Activated CD4-positive, alpha-beta T cell treated with anti-CD3 and anti-CD28 coated beads for 36 hours (primary cell): ENCODE results near the gene C10orf95. TPM values are rescaled to one million over a fixed set of nuclear protein-coding genes. Genes with fewer than 3 reads are reported as not detected.

ENCODE experiments used
- ATAC-seq: fragments of 200-7000 bp; cut with Tn5 transposase; one replicate; pipeline ENCODE4 v1.10.0; 2021; ENCODE audit warnings: mild to moderate bottlenecking, moderate library complexity
- CTCF ChIA-PET: fragments of 350-600 bp; sonication (Branson Sonifier 250); formaldehyde crosslinking; loops from one replicate; lab custom pipeline; 2021; ENCODE audit warnings: antibody characterized with exemption; lab: Charles Lee
- POLR2A ChIA-PET: fragments of 350-600 bp; sonication (Branson Sonifier 250); formaldehyde crosslinking; loops from one replicate; lab custom pipeline; 2021; ENCODE audit warnings: antibody characterized with exemption, inconsistent platforms; lab: Charles Lee
- DNase-seq: peaks from one replicate; pipeline ENCODE4 v3.0.0-alpha.2; 2020
- H3K27ac Mint-ChIP-seq: one replicate; pipeline ENCODE4 v1.8.0; 2021; ENCODE audit warnings: mixed read lengths
- H3K27me3 Mint-ChIP-seq: one replicate; pipeline ENCODE4 v1.8.0; 2021; ENCODE audit warnings: mixed read lengths
- H3K36me3 Mint-ChIP-seq: one replicate; pipeline ENCODE4 v1.8.0; 2021; ENCODE audit warnings: low read depth, mixed read lengths
- H3K4me1 Mint-ChIP-seq: one replicate; pipeline ENCODE4 v1.8.0; 2021; ENCODE audit warnings: mixed read lengths
- H3K4me3 Mint-ChIP-seq: one replicate; pipeline ENCODE4 v1.8.0; 2021; ENCODE audit warnings: mild to moderate bottlenecking, moderate library complexity, mixed read lengths
- H3K9me3 Mint-ChIP-seq: one replicate; pipeline ENCODE4 v1.8.0; 2021; ENCODE audit warnings: low read depth, mixed read lengths
- intact Hi-C, 2 experiments: fragments of 100-400 bp; cut with DNase I in 1 of 2; cut with micrococcal nuclease in 1 of 2; formaldehyde crosslinking; loops; one replicate each; pipeline versions ENCODE4 v1.14.2 to v1.15.1; 2022 to 2024; cut with DNase I, micrococcal nuclease
- total RNA-seq, 2 experiments: library from RNA; stranded (reverse); gene quantifications; one replicate each; pipeline ENCODE4 v1.2.3, GENCODE V29; 2021

Gene C10orf95
- total RNA-seq, 2 experiments from 2014 or later: 0.27 to 0.32 TPM

GRCh38 chr10:102424916-102425315 is 26.4 kb downstream of the C10orf95 start:
- Mint-ChIP-seq H3K36me3 (peaks cover 9% of the 10 kb centered on the region), H3K4me3 (no peak overlapping the region), H3K9me3 (no peaks in the 10 kb centered on the region), H3K27ac (no peak overlapping the region), H3K27me3 (no peaks in the 10 kb centered on the region), H3K4me1 (peaks cover 32% of the 10 kb centered on the region)
- ChIA-PET CTCF (interaction anchor here (0.5 to 5.6 kb wide), 4 partner anchors 29 to 150 kb away, joined by 3 to 67 read pairs (median 6); partner anchors contain the start of gene NFKB2), POLR2A (no interaction called here)
- ATAC-seq (no peak), DNase-seq (no peak)
- intact Hi-C loops: loop anchor here (5.0 kb wide), 2 partner anchors 52 to 63 kb away; no protein-coding TSS in a partner anchor

DNA sequence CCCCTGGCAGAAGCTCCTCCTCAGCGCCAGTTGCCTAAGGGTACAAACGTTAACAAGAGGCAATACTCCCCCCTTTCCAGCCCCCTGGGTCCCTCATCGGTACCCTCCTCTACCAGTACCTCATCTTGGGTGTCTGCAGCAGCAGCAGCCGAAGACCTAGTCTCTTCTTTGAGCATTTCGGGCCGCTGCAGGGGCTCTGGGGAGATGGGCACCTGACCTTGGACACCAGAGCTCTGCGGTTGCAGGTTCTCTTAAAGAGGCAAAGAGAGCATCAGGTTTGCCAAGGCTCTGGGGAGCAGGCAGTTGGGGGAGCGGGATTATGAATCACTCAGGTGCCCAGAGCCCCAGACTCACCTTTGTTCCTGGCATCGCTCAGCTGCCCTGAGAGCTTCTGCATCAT is 27.2 kb downstream of the C10orf95 start:
- ATAC-seq (no peak), DNase-seq (no peak)
- no peak overlapping the region for H3K4me3 Mint-ChIP-seq
- POLR2A ChIA-PET: interaction anchor here (1.2 to 4.6 kb wide), 2 partner anchors 8 to 11 kb away, joined by 3 to 27 read pairs; partner anchors contain the start of gene CUEDC2
- H3K4me1 Mint-ChIP-seq: peaks cover 40% of the 10 kb centered on the region
- no peak overlapping the region for H3K27ac Mint-ChIP-seq
- CTCF ChIA-PET: interaction anchor here (1.2 to 5.6 kb wide), 5 partner anchors 11 to 159 kb away, joined by 4 to 67 read pairs (median 10); partner anchors contain the start of gene NFKB2
- no peaks in the 10 kb centered on the region for H3K9me3 Mint-ChIP-seq
- H3K27me3 Mint-ChIP-seq: no peaks in the 10 kb centered on the region
- peaks cover 9% of the 10 kb centered on the region for H3K36me3 Mint-ChIP-seq
- intact Hi-C loops: loop anchor here (5.0 kb wide), 2 partner anchors 53 to 62 kb away; no protein-coding TSS in a partner anchor

DNA sequence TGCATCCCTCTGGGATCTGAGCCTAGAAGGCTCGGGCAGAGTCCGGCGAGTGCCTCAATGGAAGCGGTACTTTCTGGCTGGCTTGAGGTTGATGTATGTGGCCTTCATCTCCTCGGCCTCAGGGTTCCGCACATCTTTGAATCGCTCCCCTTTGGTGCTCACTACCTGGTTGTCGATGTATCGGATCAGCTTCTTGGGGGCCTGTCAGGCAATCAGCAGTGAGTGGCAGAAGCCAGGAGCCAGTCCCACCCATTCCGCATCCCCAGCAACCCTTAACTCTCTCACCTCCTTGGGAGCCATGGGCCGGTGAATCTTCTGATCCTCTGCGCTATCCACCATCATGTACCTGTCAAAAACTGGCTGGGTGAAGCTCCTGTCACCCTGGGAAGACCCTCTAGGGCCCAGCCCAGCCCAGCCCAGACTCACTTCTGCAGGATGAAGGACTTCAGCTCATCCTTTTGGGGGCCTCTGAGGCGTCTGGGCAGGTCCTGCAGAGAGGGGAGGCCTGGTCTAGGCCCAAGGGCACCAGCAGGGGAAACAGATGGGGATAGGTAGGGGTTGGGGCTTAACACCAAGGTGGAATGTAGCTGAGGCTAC is 27.9 kb downstream of the C10orf95 start:
- ATAC-seq: no peak
- ChIA-PET CTCF (interaction anchor here (0.7 to 5.6 kb wide), 12 partner anchors 8 to 197 kb away, joined by 3 to 67 read pairs (median 11); partner anchors contain the start of genes C10orf95, CUEDC2, ELOVL3 and NFKB2), POLR2A (interaction anchor here (0.5 to 4.6 kb wide), 3 partner anchors 9 to 25 kb away, joined by 3 to 27 read pairs (median 3); partner anchors contain the start of gene CUEDC2)
- no peak overlapping the region for H3K27ac Mint-ChIP-seq
- peaks cover 9% of the 10 kb centered on the region for H3K36me3 Mint-ChIP-seq
- no peak for DNase-seq
- no peaks in the 10 kb centered on the region for H3K9me3 Mint-ChIP-seq
- H3K27me3 Mint-ChIP-seq: no peaks in the 10 kb centered on the region
- intact Hi-C loops: loop anchor here (5.0 kb wide), 2 partner anchors 54 to 61 kb away; no protein-coding TSS in a partner anchor
- peak overlapping the region; percentile 1 for H3K4me3 Mint-ChIP-seq
- peaks cover 44% of the 10 kb centered on the region for H3K4me1 Mint-ChIP-seq

DNA sequence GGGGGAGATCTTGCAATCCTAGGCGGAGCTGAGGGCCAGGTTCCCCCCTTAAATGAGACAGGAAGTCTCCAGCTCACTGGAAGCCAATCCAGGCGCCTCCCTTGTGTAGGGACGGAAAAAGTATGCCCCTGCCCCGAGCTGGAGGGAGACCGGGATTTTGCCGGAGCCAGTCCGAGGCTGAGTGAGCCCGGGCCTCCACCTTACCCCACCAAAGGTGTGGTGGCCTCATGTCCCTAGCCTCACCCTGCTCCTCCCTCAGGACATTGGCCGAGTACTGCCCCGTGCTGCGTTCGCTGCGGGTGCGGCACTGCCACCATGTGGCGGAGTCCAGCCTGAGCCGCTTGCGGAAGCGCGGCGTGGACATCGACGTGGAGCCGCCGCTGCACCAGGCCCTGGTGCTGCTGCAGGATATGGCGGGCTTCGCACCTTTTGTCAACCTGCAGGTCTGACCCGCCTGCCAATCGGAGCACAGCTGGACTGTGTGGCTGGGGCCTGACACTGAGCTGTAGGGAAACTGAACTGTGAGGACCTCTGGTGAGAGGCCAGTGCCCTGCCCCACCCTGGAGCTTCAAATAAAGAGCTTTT is 28.7 kb downstream of the C10orf95 start:
- DNase-seq (peak; percentile 80), ATAC-seq (peak; percentile 16)
- Mint-ChIP-seq H3K4me3 (peak overlapping the region; percentile 96), H3K9me3 (no peaks in the 10 kb centered on the region), H3K4me1 (peaks cover 46% of the 10 kb centered on the region), H3K27me3 (peaks cover 7% of the 10 kb centered on the region), H3K36me3 (peaks cover 9% of the 10 kb centered on the region), H3K27ac (peak overlapping the region; percentile 78)
- POLR2A ChIA-PET: interaction anchor here (0.6 to 4.6 kb wide), 6 partner anchors 10 to 271 kb away, joined by 3 to 27 read pairs (median 4); partner anchors contain the start of genes CUEDC2 and NOLC1
- CTCF ChIA-PET: interaction anchor here (0.7 to 5.6 kb wide), 16 partner anchors 9 to 196 kb away, joined by 3 to 67 read pairs (median 4); partner anchors contain the start of genes ACTR1A, C10orf95, CUEDC2 and ELOVL3
- intact Hi-C loops: loop anchor here (5.0 kb wide), 2 partner anchors 55 to 60 kb away; no protein-coding TSS in a partner anchor

GRCh38 chr10:102421757-102422512 is 29.4 kb downstream of the C10orf95 start:
- H3K4me1 Mint-ChIP-seq: peaks cover 39% of the 10 kb centered on the region
- H3K9me3 Mint-ChIP-seq: no peaks in the 10 kb centered on the region
- intact Hi-C loops: loop anchor here (1.0 to 5.0 kb wide), 16 partner anchors 10 to 289 kb away; partner anchors contain the start of genes ACTR1A (in 2 of the 2), CUEDC2 (in 2 of the 2), NOLC1 (in 1 of the 2) and PPRC1 (in 1 of the 2)
- ATAC-seq (no peak), DNase-seq (peak; percentile 60)
- peak overlapping the region; percentile 78 for H3K27ac Mint-ChIP-seq
- CTCF ChIA-PET: interaction anchor here (0.6 to 5.6 kb wide), 20 partner anchors 10 to 196 kb away, joined by 3 to 67 read pairs (median 4); partner anchors contain the start of genes ACTR1A, C10orf95, CUEDC2 and ELOVL3
- H3K27me3 Mint-ChIP-seq: peaks cover 12% of the 10 kb centered on the region
- POLR2A ChIA-PET: interaction anchor here (0.9 to 4.6 kb wide), 6 partner anchors 10 to 154 kb away, joined by 3 to 27 read pairs (median 6); partner anchors contain the start of genes C10orf95 and CUEDC2
- peaks cover 7% of the 10 kb centered on the region for H3K36me3 Mint-ChIP-seq
- peak overlapping the region; percentile 96 for H3K4me3 Mint-ChIP-seq

GRCh38 chr10:102421507-102421756 is 29.9 kb downstream of the C10orf95 start:
- Mint-ChIP-seq H3K4me1 (peaks cover 34% of the 10 kb centered on the region), H3K4me3 (peak overlapping the region; percentile 96), H3K9me3 (no peaks in the 10 kb centered on the region), H3K27me3 (peaks cover 12% of the 10 kb centered on the region), H3K27ac (peak overlapping the region; percentile 42), H3K36me3 (peaks cover 7% of the 10 kb centered on the region)
- ChIA-PET CTCF (interaction anchor here (0.6 to 5.6 kb wide), 16 partner anchors 10 to 252 kb away, joined by 3 to 67 read pairs (median 4); partner anchors contain the start of genes C10orf95, CUEDC2 and NFKB2), POLR2A (interaction anchor here (0.9 to 4.6 kb wide), 6 partner anchors 11 to 154 kb away, joined by 3 to 27 read pairs (median 6); partner anchors contain the start of genes C10orf95 and CUEDC2)
- DNase-seq: no peak
- intact Hi-C loops: loop anchor here (1.0 to 5.0 kb wide), 16 partner anchors 11 to 289 kb away; partner anchors contain the start of genes ACTR1A (in 2 of the 2), CUEDC2 (in 2 of the 2), NOLC1 (in 1 of the 2) and PPRC1 (in 1 of the 2)
- ATAC-seq: no peak

GRCh38 chr10:102420714-102421506 is 30.4 kb downstream of the C10orf95 start, which contains the start of gene FBXL15:
TSS of gene FBXL15 (plus strand) at chr10:102420836. CDS start at chr10:102421130, 294 bp downstream.
- intact Hi-C loops: loop anchor here (1.0 to 5.0 kb wide), 16 partner anchors 11 to 288 kb away; partner anchors contain the start of genes ACTR1A (in 2 of the 2), CUEDC2 (in 2 of the 2), NOLC1 (in 1 of the 2) and PPRC1 (in 1 of the 2)
- Mint-ChIP-seq H3K27ac (peak within 1 kb of the TSS; percentile 87), H3K27me3 (peaks cover 15% of the 10 kb centered on the region), H3K4me1 (peaks cover 30% of the 10 kb centered on the region), H3K9me3 (no peaks in the 10 kb centered on the region), H3K36me3 (peaks cover 7% of the 10 kb centered on the region), H3K4me3 (peak within 1 kb of the TSS; percentile 96)
- peak; percentile 80 for ATAC-seq
- DNase-seq: peak; percentile 98
- CTCF ChIA-PET: interaction anchor here (0.7 to 5.6 kb wide), 18 partner anchors 11 to 251 kb away, joined by 3 to 67 read pairs (median 5); partner anchors contain the start of genes C10orf95, CUEDC2 and NFKB2
- POLR2A ChIA-PET: interaction anchor here (0.5 to 4.6 kb wide), 8 partner anchors 11 to 82 kb away, joined by 3 to 27 read pairs (median 5); partner anchors contain the start of genes ACTR1A, C10orf95 and CUEDC2

DNA sequence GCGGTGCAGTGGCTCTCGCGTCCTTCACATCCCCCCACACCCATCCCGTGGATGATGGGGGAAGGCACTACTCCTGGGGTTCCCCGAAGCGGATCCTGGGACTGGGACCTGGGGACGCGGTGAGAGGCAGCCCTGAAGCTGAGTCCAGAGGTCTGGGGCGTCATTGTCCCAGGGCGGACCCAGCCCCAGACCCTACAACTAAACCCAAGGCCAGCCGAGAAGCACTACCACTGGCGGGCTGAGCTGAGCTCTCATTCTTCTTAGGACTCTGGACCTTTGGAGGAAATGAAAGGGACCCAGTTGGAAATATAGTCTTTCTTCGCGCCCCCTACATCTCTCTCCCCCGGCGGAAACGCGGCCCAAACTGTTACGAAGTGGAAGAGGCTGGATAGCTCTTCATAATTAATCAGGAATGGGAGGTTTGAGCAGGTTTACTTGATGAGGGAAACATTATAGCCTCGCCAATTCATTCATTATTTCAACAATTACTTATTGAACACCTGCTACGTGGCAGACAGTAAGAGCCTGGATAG is 31.1 kb downstream of the C10orf95 start:
- ChIA-PET CTCF (interaction anchor here (0.7 to 5.6 kb wide), 15 partner anchors 10 to 288 kb away, joined by 3 to 67 read pairs (median 5); partner anchors contain the start of genes C10orf95, CUEDC2 and NFKB2), POLR2A (interaction anchor here (0.5 to 4.6 kb wide), 7 partner anchors 10 to 82 kb away, joined by 3 to 27 read pairs (median 4); partner anchors contain the start of genes ACTR1A, C10orf95 and CUEDC2)
- Mint-ChIP-seq H3K9me3 (no peaks in the 10 kb centered on the region), H3K27me3 (peaks cover 19% of the 10 kb centered on the region), H3K27ac (peak overlapping the region; percentile 87), H3K4me3 (peak overlapping the region; percentile 96), H3K4me1 (peaks cover 30% of the 10 kb centered on the region), H3K36me3 (peaks cover 7% of the 10 kb centered on the region)
- intact Hi-C loops: loop anchor here (1.0 to 5.0 kb wide), 6 partner anchors 11 to 287 kb away; partner anchors contain the start of genes ACTR1A (in 1 of the 2), PPRC1 (in 1 of the 2) and SUFU (in 1 of the 2)
- ATAC-seq (peak; percentile 0), DNase-seq (peak; percentile 42)
